ENCODE results near the gene SIDT2. TPM values are rescaled to one million over a fixed set of nuclear protein-coding genes. Genes with fewer than 3 reads are reported as not detected.

SIDT2 gene
- total RNA-seq, 4 donors from 2014 or later, result 63.4 to 101 (median 81.1) TPM

- no peak for TF ChIP-seq CTCF (IDR thresholded peaks at IDR 0.05)
- DNase-seq (ENCODE audit: low spot score) (no peak), ATAC-seq (ENCODE audit: low FRiP score) (peak; percentile 71)
These were observed 33.8 kb upstream of the SIDT2 start for GRCh38 chr11:117144477-117145392.

GRCh38 chr11:117145393-117145761 lies 33.2 kb upstream of the SIDT2 start:
- no peak for TF ChIP-seq CTCF (IDR thresholded peaks at IDR 0.05)
- DNase-seq (ENCODE audit: low spot score), result no peak
- peak; percentile 18 for ATAC-seq (ENCODE audit: low FRiP score)

- no peak for TF ChIP-seq CTCF (IDR thresholded peaks at IDR 0.05)
- ATAC-seq (ENCODE audit: low FRiP score) (no peak), DNase-seq (ENCODE audit: low spot score) (no peak)
These were observed 32.0 kb upstream of the SIDT2 start for GRCh38 chr11:117146521-117146920.

- TF ChIP-seq CTCF (IDR thresholded peaks at IDR 0.05), result no peak
- ATAC-seq (ENCODE audit: low FRiP score) (no peak), DNase-seq (ENCODE audit: low spot score) (no peak)
These were observed 26.5 kb upstream of the SIDT2 start for GRCh38 chr11:117152066-117152465.

- ATAC-seq (ENCODE audit: low FRiP score), result no peak
- no peak for TF ChIP-seq CTCF (IDR thresholded peaks at IDR 0.05)
- DNase-seq (ENCODE audit: low spot score), result no peak
These were observed 24.1 kb upstream of the SIDT2 start for GRCh38 chr11:117154468-117154867.

- TF ChIP-seq CTCF (IDR thresholded peaks at IDR 0.05), result no peak
- ATAC-seq (ENCODE audit: low FRiP score), result no peak
These were observed 21.0 kb upstream of the SIDT2 start for GRCh38 chr11:117157507-117157906.

GRCh38 chr11:117159892-117160291 lies 18.7 kb upstream of the SIDT2 start:
- ATAC-seq (ENCODE audit: low FRiP score), result no peak
- DNase-seq (ENCODE audit: low spot score), result no peak
- no peak for TF ChIP-seq CTCF (IDR thresholded peaks at IDR 0.05)

More at GRCh38 chr11:117157507-117157906, 21.0 kb upstream of the SIDT2 start:
- DNase-seq (ENCODE audit: low spot score), result no peak

Data from omental fat pad (tissue), 4 donors.